Activated CD4-positive, alpha-beta T cell treated with anti-CD3 and anti-CD28 coated beads for 36 hours (primary cell): ENCODE results near the gene GPRIN1. TPM values are rescaled to one million over a fixed set of nuclear protein-coding genes. Genes with fewer than 3 reads are reported as not detected.
A peak's percentile ranks its signal among the peaks of the same experiment; 100 is the strongest.

Source experiments
- ATAC-seq: fragments of 200-7000 bp; cut with Tn5 transposase; one replicate; pipeline ENCODE4 v1.10.0; 2021; ENCODE audit warnings: mild to moderate bottlenecking, moderate library complexity
- CTCF ChIA-PET: fragments of 350-600 bp; sonication (Branson Sonifier 250); formaldehyde crosslinking; loops from one replicate; lab custom pipeline; 2021; ENCODE audit warnings: antibody characterized with exemption; lab: Charles Lee
- POLR2A ChIA-PET: fragments of 350-600 bp; sonication (Branson Sonifier 250); formaldehyde crosslinking; loops from one replicate; lab custom pipeline; 2021; ENCODE audit warnings: antibody characterized with exemption, inconsistent platforms; lab: Charles Lee
- DNase-seq: peaks from one replicate; pipeline ENCODE4 v3.0.0-alpha.2; 2020
- H3K27ac Mint-ChIP-seq: one replicate; pipeline ENCODE4 v1.8.0; 2021; ENCODE audit warnings: mixed read lengths
- H3K27me3 Mint-ChIP-seq: one replicate; pipeline ENCODE4 v1.8.0; 2021; ENCODE audit warnings: mixed read lengths
- H3K36me3 Mint-ChIP-seq: one replicate; pipeline ENCODE4 v1.8.0; 2021; ENCODE audit warnings: low read depth, mixed read lengths
- H3K4me1 Mint-ChIP-seq: one replicate; pipeline ENCODE4 v1.8.0; 2021; ENCODE audit warnings: mixed read lengths
- H3K4me3 Mint-ChIP-seq: one replicate; pipeline ENCODE4 v1.8.0; 2021; ENCODE audit warnings: mild to moderate bottlenecking, moderate library complexity, mixed read lengths
- H3K9me3 Mint-ChIP-seq: one replicate; pipeline ENCODE4 v1.8.0; 2021; ENCODE audit warnings: low read depth, mixed read lengths
- intact Hi-C, 2 experiments: fragments of 100-400 bp; cut with DNase I in 1 of 2; cut with micrococcal nuclease in 1 of 2; formaldehyde crosslinking; loops; one replicate each; pipeline versions ENCODE4 v1.14.2 to v1.15.1; 2022 to 2024; cut with DNase I, micrococcal nuclease
- total RNA-seq, 2 experiments: library from RNA; stranded (reverse); gene quantifications; one replicate each; pipeline ENCODE4 v1.2.3, GENCODE V29; 2021

GPRIN1 gene
- 1 to 10 TPM; 3.8 to 4.1 TPM for total RNA-seq

- ATAC-seq, result peak; percentile 83
- H3K27ac Mint-ChIP-seq, result no peak within 1 kb of the TSS
- H3K4me1 Mint-ChIP-seq, result peaks cover 10% of the 10 kb centered on the region
- no peaks in the 10 kb centered on the region for H3K36me3 Mint-ChIP-seq
- H3K27me3 Mint-ChIP-seq, result peaks cover 28% of the 10 kb centered on the region
- no peaks in the 10 kb centered on the region for H3K9me3 Mint-ChIP-seq
- DNase-seq, result peak; percentile 77
- CTCF ChIA-PET, result no interaction called here
- intact Hi-C loops, result loop anchor here (1.0 to 2.0 kb wide), 9 partner anchors 9 to 813 kb away; partner anchors contain the start of genes TSPAN17 (in 2 of the 2) and CLTB (in 1 of the 2)
- H3K4me3 Mint-ChIP-seq, result peak within 1 kb of the TSS; percentile 79
- POLR2A ChIA-PET, result no interaction called here
Observed at GRCh38 chr5:176609724-176610434, at the start of gene GPRIN1. Gene GPRIN1 (minus strand): TSS chr5:176610156. CDS start chr5:176599834, 10,322 bp downstream.

- ATAC-seq (no peak), DNase-seq (no peak)
- Mint-ChIP-seq H3K27ac (no peak overlapping the region), H3K4me3 (no peak overlapping the region), H3K36me3 (peaks cover 4% of the 10 kb centered on the region), H3K27me3 (peaks cover 8% of the 10 kb centered on the region), H3K4me1 (peaks cover 34% of the 10 kb centered on the region), H3K9me3 (no peaks in the 10 kb centered on the region)
- POLR2A ChIA-PET, result no interaction called here
- CTCF ChIA-PET, result interaction anchor here (0.5 to 6.1 kb wide), 18 partner anchors 10 to 412 kb away, joined by 3 to 56 read pairs (median 5); partner anchors contain the start of genes TSPAN17 and UIMC1
- intact Hi-C loops, result loop anchor here in 1 of 2 experiments (2.0 kb wide), 2 partner anchors 83 to 299 kb away; no protein-coding TSS in a partner anchor
Observed at GRCh38 chr5:176659512-176659839, 49.5 kb upstream of the GPRIN1 start.

GRCh38 chr5:176658817-176659511 is 49.0 kb upstream of the GPRIN1 start:
- ATAC-seq, result peak; percentile 27
- CTCF ChIA-PET, result interaction anchor here (0.5 to 6.1 kb wide), 20 partner anchors 10 to 347 kb away, joined by 3 to 56 read pairs (median 4); partner anchors contain the start of genes TSPAN17 and UIMC1
- Mint-ChIP-seq H3K36me3 (peaks cover 4% of the 10 kb centered on the region), H3K9me3 (no peaks in the 10 kb centered on the region), H3K4me3 (peak overlapping the region; percentile 15), H3K4me1 (peaks cover 37% of the 10 kb centered on the region), H3K27ac (peak overlapping the region; percentile 65), H3K27me3 (peaks cover 3% of the 10 kb centered on the region)
- POLR2A ChIA-PET, result no interaction called here
- peak; percentile 35 for DNase-seq
- intact Hi-C loops, result loop anchor here in 1 of 2 experiments (2.0 kb wide), 2 partner anchors 84 to 300 kb away; no protein-coding TSS in a partner anchor

- DNase-seq (peak; percentile 85), ATAC-seq (peak; percentile 65)
- no peaks in the 10 kb centered on the region for H3K9me3 Mint-ChIP-seq
- peaks cover 11% of the 10 kb centered on the region for H3K36me3 Mint-ChIP-seq
- no peaks in the 10 kb centered on the region for H3K27me3 Mint-ChIP-seq
- H3K27ac Mint-ChIP-seq, result no peak overlapping the region
- intact Hi-C loops, result loop anchor here in 1 of 2 experiments (2.0 kb wide), 2 partner anchors 85 to 301 kb away; no protein-coding TSS in a partner anchor
- H3K4me1 Mint-ChIP-seq, result peaks cover 46% of the 10 kb centered on the region
- CTCF ChIA-PET, result interaction anchor here (0.6 to 6.1 kb wide), 15 partner anchors 9 to 455 kb away, joined by 3 to 56 read pairs (median 4); partner anchors contain the start of gene TSPAN17
- POLR2A ChIA-PET, result no interaction called here
- no peak overlapping the region for H3K4me3 Mint-ChIP-seq
Observed at GRCh38 chr5:176658007-176658599, 48.1 kb upstream of the GPRIN1 start.

- no peak for ATAC-seq
- CTCF ChIA-PET, result interaction anchor here (3.1 to 6.1 kb wide), 2 partner anchors 7 to 13 kb away, joined by 17 to 56 read pairs; partner anchors contain the start of gene TSPAN17
- POLR2A ChIA-PET, result interaction anchor here (0.6 kb wide), 1 partner anchor 169 kb away, joined by 3 read pairs; no protein-coding TSS in a partner anchor
- H3K4me3 Mint-ChIP-seq, result no peak overlapping the region
- no peak overlapping the region for H3K27ac Mint-ChIP-seq
- peaks cover 60% of the 10 kb centered on the region for H3K4me1 Mint-ChIP-seq
- peaks cover 14% of the 10 kb centered on the region for H3K36me3 Mint-ChIP-seq
- no peaks in the 10 kb centered on the region for H3K27me3 Mint-ChIP-seq
- no peak for DNase-seq
- no peaks in the 10 kb centered on the region for H3K9me3 Mint-ChIP-seq
- intact Hi-C loops, result no loop called here
Observed at GRCh38 chr5:176656467-176656990, 46.6 kb upstream of the GPRIN1 start.

GRCh38 chr5:176654856-176655255 is 44.9 kb upstream of the GPRIN1 start:
- intact Hi-C loops, result loop anchor here in 1 of 2 experiments (5.0 kb wide), 1 partner anchor 247 kb away; no protein-coding TSS in a partner anchor
- Mint-ChIP-seq H3K36me3 (peaks cover 16% of the 10 kb centered on the region), H3K27me3 (no peaks in the 10 kb centered on the region), H3K27ac (no peak overlapping the region), H3K9me3 (no peaks in the 10 kb centered on the region), H3K4me1 (peaks cover 56% of the 10 kb centered on the region), H3K4me3 (no peak overlapping the region)
- ChIA-PET POLR2A (no interaction called here), CTCF (no interaction called here)
- ATAC-seq (no peak), DNase-seq (no peak)

- H3K27me3 Mint-ChIP-seq, result no peaks in the 10 kb centered on the region
Observed at GRCh38 chr5:176653401-176654385, 43.7 kb upstream of the GPRIN1 start.

GRCh38 chr5:176652136-176652535 is 42.2 kb upstream of the GPRIN1 start:
- POLR2A ChIA-PET, result no interaction called here
- DNase-seq (no peak), ATAC-seq (no peak)
- Mint-ChIP-seq H3K36me3 (peaks cover 16% of the 10 kb centered on the region), H3K27ac (no peak overlapping the region), H3K4me1 (peaks cover 51% of the 10 kb centered on the region), H3K4me3 (no peak overlapping the region), H3K27me3 (no peaks in the 10 kb centered on the region), H3K9me3 (no peaks in the 10 kb centered on the region)
- intact Hi-C loops, result loop anchor here in 1 of 2 experiments (5.0 kb wide), 1 partner anchor 250 kb away; no protein-coding TSS in a partner anchor
- CTCF ChIA-PET, result interaction anchor here (7.2 kb wide), 1 partner anchor 7 kb away, joined by 56 read pairs; no protein-coding TSS in a partner anchor

More at GRCh38 chr5:176653401-176654385, 43.7 kb upstream of the GPRIN1 start:
- H3K27ac Mint-ChIP-seq, result peak overlapping the region; percentile 55
- DNase-seq (peak; percentile 89), ATAC-seq (peak; percentile 82)
- no peaks in the 10 kb centered on the region for H3K9me3 Mint-ChIP-seq
- ChIA-PET CTCF (interaction anchor here (0.6 to 1.2 kb wide), 2 partner anchors 118 to 418 kb away, joined by 3 to 4 read pairs; no protein-coding TSS in a partner anchor), POLR2A (interaction anchor here (1.1 kb wide), 1 partner anchor 118 kb away, joined by 4 read pairs; no protein-coding TSS in a partner anchor)
- H3K4me3 Mint-ChIP-seq, result peak overlapping the region; percentile 1
- H3K4me1 Mint-ChIP-seq, result peaks cover 54% of the 10 kb centered on the region
- intact Hi-C loops, result loop anchor here in 1 of 2 experiments (5.0 kb wide), 1 partner anchor 249 kb away; no protein-coding TSS in a partner anchor
- H3K36me3 Mint-ChIP-seq, result peaks cover 16% of the 10 kb centered on the region

- Mint-ChIP-seq H3K4me1 (peaks cover 55% of the 10 kb centered on the region), H3K27ac (no peak overlapping the region), H3K27me3 (no peaks in the 10 kb centered on the region), H3K9me3 (no peaks in the 10 kb centered on the region), H3K36me3 (peaks cover 16% of the 10 kb centered on the region), H3K4me3 (no peak overlapping the region)
- POLR2A ChIA-PET, result no interaction called here
- no peak for ATAC-seq
- intact Hi-C loops, result loop anchor here in 1 of 2 experiments (5.0 kb wide), 1 partner anchor 251 kb away; no protein-coding TSS in a partner anchor
- no peak for DNase-seq
- CTCF ChIA-PET, result interaction anchor here (0.6 to 7.2 kb wide), 3 partner anchors 7 to 1114 kb away, joined by 3 to 56 read pairs (median 3); no protein-coding TSS in a partner anchor
Observed at GRCh38 chr5:176651472-176651980, 41.6 kb upstream of the GPRIN1 start.
